Measurements from ENCODE around the gene ACVR1.

Gene ACVR1

DNA sequence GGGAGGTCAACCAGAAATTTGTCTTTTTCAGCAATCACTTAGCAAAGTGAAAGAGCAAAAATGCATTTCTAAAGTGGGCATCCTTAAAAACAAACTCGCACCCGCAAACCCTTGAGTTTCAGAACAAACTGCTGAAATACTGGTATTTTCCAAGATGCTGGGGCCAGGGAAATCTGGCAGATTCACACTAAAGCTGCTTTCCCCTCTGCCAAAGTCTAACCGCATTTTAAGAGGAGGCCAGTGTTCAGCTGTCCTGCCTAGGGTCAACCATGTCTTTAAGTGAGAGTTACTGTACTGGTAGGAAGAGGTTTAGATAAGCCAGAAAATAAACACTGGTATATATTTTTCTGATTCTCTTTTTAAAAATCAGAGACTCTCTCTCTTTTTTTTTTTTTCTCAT lies 55.9 kb downstream of the ACVR1 start:
- no peak for DNase-seq (ENCODE audit: low spot score)
- TF ChIP-seq, protein P1, sequence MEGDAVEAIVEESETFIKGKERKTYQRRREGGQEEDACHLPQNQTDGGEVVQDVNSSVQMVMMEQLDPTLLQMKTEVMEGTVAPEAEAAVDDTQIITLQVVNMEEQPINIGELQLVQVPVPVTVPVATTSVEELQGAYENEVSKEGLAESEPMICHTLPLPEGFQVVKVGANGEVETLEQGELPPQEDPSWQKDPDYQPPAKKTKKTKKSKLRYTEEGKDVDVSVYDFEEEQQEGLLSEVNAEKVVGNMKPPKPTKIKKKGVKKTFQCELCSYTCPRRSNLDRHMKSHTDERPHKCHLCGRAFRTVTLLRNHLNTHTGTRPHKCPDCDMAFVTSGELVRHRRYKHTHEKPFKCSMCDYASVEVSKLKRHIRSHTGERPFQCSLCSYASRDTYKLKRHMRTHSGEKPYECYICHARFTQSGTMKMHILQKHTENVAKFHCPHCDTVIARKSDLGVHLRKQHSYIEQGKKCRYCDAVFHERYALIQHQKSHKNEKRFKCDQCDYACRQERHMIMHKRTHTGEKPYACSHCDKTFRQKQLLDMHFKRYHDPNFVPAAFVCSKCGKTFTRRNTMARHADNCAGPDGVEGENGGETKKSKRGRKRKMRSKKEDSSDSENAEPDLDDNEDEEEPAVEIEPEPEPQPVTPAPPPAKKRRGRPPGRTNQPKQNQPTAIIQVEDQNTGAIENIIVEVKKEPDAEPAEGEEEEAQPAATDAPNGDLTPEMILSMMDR (IDR thresholded peaks at IDR 0.05; ENCODE audit: extremely low read depth, insufficient read depth, missing control alignments) = no peak
- in situ Hi-C loops (cut with MboI; ENCODE audit: low pct_unique_long_range_greater_than_20kb, low sequenced_read_pairs, unreplicated experiment) = no loop called here

DNA sequence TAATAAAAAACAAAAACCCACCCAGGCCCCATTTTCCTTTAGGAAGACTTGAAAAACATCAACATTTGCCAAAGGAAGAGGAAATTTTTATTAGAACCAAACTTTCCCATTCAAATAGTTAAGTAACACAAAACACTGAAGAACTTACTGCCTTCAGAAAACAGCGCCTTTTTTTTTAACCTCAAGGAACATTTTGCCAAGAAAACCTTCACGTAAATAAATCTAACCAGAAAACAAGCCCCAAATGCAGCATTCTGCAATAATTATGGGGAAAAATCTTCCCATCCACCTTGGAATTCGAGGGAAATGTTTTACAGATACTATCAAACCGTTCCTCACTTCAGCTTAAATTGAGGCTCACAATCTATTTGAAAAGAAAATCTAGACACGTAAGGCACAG lies 56.4 kb downstream of the ACVR1 start:
- TF ChIP-seq, protein P1 (IDR thresholded peaks at IDR 0.05; ENCODE audit: extremely low read depth, insufficient read depth, missing control alignments) = no peak
- no peak for DNase-seq (ENCODE audit: low spot score)
- in situ Hi-C loops (cut with MboI; ENCODE audit: low pct_unique_long_range_greater_than_20kb, low sequenced_read_pairs, unreplicated experiment) = no loop called here

DNA sequence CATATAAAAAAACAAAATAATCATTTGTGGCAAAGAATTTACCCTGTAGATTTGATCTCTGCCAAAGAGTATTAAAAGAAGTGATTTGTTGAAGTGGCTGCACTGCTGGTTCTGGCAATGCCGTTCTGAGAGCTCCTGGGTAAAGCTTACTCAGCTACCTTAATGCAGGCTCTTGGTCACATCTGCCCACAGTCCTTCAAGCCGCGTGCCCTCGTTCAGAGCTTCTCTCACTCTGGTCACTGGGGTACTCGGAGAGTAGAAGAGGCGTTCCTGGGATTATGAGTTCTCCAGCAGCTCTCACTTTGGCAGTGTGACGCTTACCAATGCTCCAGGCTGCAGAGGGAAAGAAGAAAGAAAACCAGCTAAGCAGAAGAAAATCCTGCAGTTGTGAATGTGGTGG lies 57.9 kb downstream of the ACVR1 start:
- DNase-seq (ENCODE audit: low spot score) = no peak
- in situ Hi-C loops (cut with MboI; ENCODE audit: low pct_unique_long_range_greater_than_20kb, low sequenced_read_pairs, unreplicated experiment) = no loop called here
- TF ChIP-seq, protein P1 (IDR thresholded peaks at IDR 0.05; ENCODE audit: extremely low read depth, insufficient read depth, missing control alignments) = no peak

DNA sequence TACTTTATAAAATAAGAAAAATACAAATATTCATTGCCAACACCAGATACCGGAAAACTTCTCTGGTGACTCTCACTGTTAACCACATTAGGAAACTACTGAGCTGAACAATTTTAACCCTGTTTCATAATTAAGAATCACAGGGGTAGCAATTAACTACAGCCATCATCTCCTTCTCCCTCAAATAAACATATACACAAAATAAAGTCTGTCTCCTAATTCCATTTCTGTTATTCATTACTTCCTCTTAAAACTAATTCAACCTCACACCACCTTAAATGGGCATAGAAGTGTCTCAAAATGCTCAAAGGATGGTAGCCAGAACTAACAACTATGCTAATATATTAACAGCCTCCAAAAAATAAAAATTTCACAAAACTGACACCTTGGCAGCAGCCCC lies 60.7 kb downstream of the ACVR1 start:
- in situ Hi-C loops (cut with MboI; ENCODE audit: low pct_unique_long_range_greater_than_20kb, low sequenced_read_pairs, unreplicated experiment) = no loop called here
- TF ChIP-seq, protein P1 (IDR thresholded peaks at IDR 0.05; ENCODE audit: extremely low read depth, insufficient read depth, missing control alignments) = no peak
- DNase-seq (ENCODE audit: low spot score) = no peak

DNA sequence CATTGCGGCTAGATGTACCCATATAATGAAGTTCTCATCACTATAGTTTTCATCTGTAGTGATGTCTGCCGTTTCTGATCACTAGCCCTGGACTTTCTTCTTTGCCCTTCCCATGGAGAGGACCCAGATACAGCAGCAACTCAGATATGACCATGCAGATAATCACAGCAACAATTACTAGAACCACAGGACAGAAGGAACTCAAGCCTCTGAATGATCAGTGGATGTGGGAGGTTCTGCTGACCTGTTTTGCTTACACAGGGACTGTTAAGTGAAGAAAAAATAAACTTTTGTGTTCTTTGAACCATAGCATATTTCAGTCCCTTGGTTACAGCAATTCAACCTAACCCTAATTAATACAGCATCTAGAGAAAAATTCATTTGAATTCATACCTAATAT lies 62.7 kb downstream of the ACVR1 start:
- TF ChIP-seq, protein P1 (IDR thresholded peaks at IDR 0.05; ENCODE audit: extremely low read depth, insufficient read depth, missing control alignments) = no peak
- no peak for DNase-seq (ENCODE audit: low spot score)
- in situ Hi-C loops (cut with MboI; ENCODE audit: low pct_unique_long_range_greater_than_20kb, low sequenced_read_pairs, unreplicated experiment) = no loop called here

DNA sequence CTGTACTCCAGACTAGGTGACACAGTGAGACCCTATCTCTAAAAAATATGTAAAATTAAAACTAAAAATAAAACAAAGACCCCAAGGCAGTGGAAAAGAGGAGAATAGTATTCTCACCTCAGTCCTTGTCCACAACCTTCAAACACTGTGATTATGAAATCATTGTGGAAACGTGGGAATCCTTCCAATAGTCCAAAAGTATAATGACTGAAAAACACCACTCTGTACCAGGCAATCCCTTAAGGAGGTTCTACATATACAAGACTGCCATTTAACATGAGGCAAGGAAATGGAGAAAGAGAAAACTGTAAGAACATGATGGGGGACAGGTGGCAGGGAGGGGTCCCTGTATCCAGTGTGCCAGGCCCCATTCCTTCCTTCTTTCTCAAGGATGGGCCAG lies 66.1 kb downstream of the ACVR1 start:
- TF ChIP-seq, protein P1 (IDR thresholded peaks at IDR 0.05; ENCODE audit: extremely low read depth, insufficient read depth, missing control alignments) = no peak
- DNase-seq (ENCODE audit: low spot score) = no peak
- in situ Hi-C loops (cut with MboI; ENCODE audit: low pct_unique_long_range_greater_than_20kb, low sequenced_read_pairs, unreplicated experiment) = no loop called here

DNA sequence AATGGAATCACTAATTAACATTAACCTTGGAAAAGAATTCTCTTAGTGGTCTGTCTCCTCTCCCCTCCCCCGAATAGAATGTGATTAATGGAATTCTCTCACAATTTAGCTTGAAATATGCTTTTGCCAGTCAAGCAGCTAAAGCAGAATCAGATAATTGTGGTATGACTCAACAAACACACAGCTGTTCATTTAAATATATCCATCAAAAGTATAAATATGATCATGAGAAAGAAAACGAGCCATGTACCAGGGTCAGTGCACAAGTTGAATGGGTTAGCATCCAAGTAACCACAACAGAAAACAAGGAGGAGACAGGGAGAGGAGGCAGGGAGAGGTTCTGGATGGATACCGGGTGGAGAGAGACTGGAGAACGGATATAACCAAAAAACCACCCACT lies 66.9 kb downstream of the ACVR1 start:
- in situ Hi-C loops (cut with MboI; ENCODE audit: low pct_unique_long_range_greater_than_20kb, low sequenced_read_pairs, unreplicated experiment) = no loop called here
- no peak for DNase-seq (ENCODE audit: low spot score)

More for the DNA sequence above, 66.9 kb downstream of the ACVR1 start:
- TF ChIP-seq, protein P1 (IDR thresholded peaks at IDR 0.05; ENCODE audit: extremely low read depth, insufficient read depth, missing control alignments) = no peak

All from GM13977 (cell line).